ENCODE data around the gene SH3RF2. TPM values are rescaled to one million over a fixed set of nuclear protein-coding genes. Genes with fewer than 3 reads are reported as not detected.

Gene SH3RF2
- total RNA-seq, 2 experiments from 2014 or later: not detected

DNA sequence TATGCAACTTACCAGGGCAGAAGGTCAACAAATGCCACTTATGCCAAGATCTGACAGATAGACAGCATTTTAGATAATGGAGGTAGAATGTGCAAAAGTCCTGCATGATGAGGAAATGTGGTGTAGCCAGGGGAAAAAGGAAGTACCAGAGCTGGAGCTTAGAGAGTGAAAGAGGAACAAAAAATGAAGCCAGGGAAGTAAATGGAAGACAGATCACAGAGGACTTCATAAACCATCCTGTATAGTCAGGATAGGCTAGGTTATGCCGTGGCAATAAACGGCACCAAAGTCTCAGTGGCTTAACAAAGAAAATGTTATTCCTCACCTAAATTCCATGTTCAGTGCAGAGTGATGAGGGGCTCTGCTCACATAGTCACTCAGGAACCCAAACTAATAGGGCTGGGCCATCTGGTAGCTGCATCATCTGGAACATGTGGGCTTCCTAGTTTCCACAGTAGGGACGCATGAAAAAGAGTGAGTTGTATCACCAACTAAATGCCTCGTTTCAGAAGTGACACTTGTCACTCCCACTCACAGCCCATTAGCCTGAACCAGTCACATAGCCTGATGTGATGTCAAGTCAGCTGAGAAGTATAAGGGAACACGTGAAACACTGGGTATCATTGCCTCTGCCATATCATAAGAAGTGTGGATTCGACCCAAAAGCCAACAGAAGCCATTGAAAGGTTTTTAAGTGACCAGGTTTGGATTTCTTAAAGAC is 70.3 kb downstream of the SH3RF2 start:
- CTCF ChIA-PET (ENCODE audit: unreplicated experiment): no interaction called here
- H3K4me3 ChIP-seq (ENCODE audit: low read depth, low read length, poor library complexity, severe bottlenecking): no peak overlapping the region
- BruUV-seq (replicated peaks): no TSS peak
- H3K79me2 ChIP-seq (ENCODE audit: insufficient read depth, low read depth, low read length): no peaks in the 10 kb centered on the region
- no peaks in the 10 kb centered on the region for H4K20me1 ChIP-seq (ENCODE audit: insufficient read depth, low read length)
- TF ChIP-seq, protein P1, sequence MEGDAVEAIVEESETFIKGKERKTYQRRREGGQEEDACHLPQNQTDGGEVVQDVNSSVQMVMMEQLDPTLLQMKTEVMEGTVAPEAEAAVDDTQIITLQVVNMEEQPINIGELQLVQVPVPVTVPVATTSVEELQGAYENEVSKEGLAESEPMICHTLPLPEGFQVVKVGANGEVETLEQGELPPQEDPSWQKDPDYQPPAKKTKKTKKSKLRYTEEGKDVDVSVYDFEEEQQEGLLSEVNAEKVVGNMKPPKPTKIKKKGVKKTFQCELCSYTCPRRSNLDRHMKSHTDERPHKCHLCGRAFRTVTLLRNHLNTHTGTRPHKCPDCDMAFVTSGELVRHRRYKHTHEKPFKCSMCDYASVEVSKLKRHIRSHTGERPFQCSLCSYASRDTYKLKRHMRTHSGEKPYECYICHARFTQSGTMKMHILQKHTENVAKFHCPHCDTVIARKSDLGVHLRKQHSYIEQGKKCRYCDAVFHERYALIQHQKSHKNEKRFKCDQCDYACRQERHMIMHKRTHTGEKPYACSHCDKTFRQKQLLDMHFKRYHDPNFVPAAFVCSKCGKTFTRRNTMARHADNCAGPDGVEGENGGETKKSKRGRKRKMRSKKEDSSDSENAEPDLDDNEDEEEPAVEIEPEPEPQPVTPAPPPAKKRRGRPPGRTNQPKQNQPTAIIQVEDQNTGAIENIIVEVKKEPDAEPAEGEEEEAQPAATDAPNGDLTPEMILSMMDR (conservative IDR thresholded peaks at IDR 0.05; ENCODE audit: low read length): no peak
- no peak overlapping the region for H3K4me2 ChIP-seq (ENCODE audit: low read length)
- DNase-seq (ENCODE audit: low spot score): no peak
- no peaks in the 10 kb centered on the region for H3K36me3 ChIP-seq (ENCODE audit: insufficient read depth, low read length)
- no peak overlapping the region for H3K27ac ChIP-seq (ENCODE audit: low read depth, low read length, poor library complexity, severe bottlenecking)
- intact Hi-C loops (cut with micrococcal nuclease; ENCODE audit: unreplicated experiment): no loop called here
- H3K9me2 ChIP-seq (ENCODE audit: insufficient read depth, low read length): no peaks in the 10 kb centered on the region
- no peak overlapping the region for H2AFZ ChIP-seq (ENCODE audit: low read length)
- H3K9me3 ChIP-seq (ENCODE audit: low read length): no peaks in the 10 kb centered on the region
- no peaks in the 10 kb centered on the region for H3K4me1 ChIP-seq (ENCODE audit: insufficient read depth, low read length, poor library complexity, severe bottlenecking)
- POLR2A ChIA-PET: interaction anchor here (0.5 kb wide), 1 partner anchor 40 kb away, joined by 5 read pairs; no protein-coding TSS in a partner anchor

- CTCF ChIA-PET (ENCODE audit: unreplicated experiment): no interaction called here
- no peak overlapping the region for H2AFZ ChIP-seq (ENCODE audit: low read length)
- no peak for DNase-seq (ENCODE audit: low spot score)
These were observed 70.9 kb downstream of the SH3RF2 start for GRCh38 chr5:146007270-146007669.

GRCh38 chr5:146007989-146008388 is 71.6 kb downstream of the SH3RF2 start:
- Histone ChIP-seq H3K4me3 (ENCODE audit: low read depth, low read length, poor library complexity, severe bottlenecking) (no peak overlapping the region), H4K20me1 (ENCODE audit: insufficient read depth, low read length) (no peaks in the 10 kb centered on the region), H3K9me2 (ENCODE audit: insufficient read depth, low read length) (no peaks in the 10 kb centered on the region), H2AFZ (ENCODE audit: low read length) (no peak overlapping the region), H3K36me3 (ENCODE audit: insufficient read depth, low read length) (no peaks in the 10 kb centered on the region), H3K79me2 (ENCODE audit: insufficient read depth, low read depth, low read length) (no peaks in the 10 kb centered on the region), H3K4me1 (ENCODE audit: insufficient read depth, low read length, poor library complexity, severe bottlenecking) (no peaks in the 10 kb centered on the region), H3K27ac (ENCODE audit: low read depth, low read length, poor library complexity, severe bottlenecking) (no peak overlapping the region), H3K4me2 (ENCODE audit: low read length) (no peak overlapping the region), H3K9me3 (ENCODE audit: low read length) (no peaks in the 10 kb centered on the region)
- no TSS peak for BruUV-seq (replicated peaks)
- ChIA-PET CTCF (ENCODE audit: unreplicated experiment) (no interaction called here), POLR2A (interaction anchor here (0.5 kb wide), 1 partner anchor 223 kb away, joined by 3 read pairs; no protein-coding TSS in a partner anchor)
- no peak for TF ChIP-seq EZH2phosphoT487 (IDR thresholded peaks at IDR 0.05; ENCODE audit: borderline replicate concordance, low read depth, low read length)
- TF ChIP-seq, protein P1 (conservative IDR thresholded peaks at IDR 0.05; ENCODE audit: low read length): no peak
- no peak for DNase-seq (ENCODE audit: low spot score)
- intact Hi-C loops (cut with micrococcal nuclease; ENCODE audit: unreplicated experiment): no loop called here

More at GRCh38 chr5:146007270-146007669, 70.9 kb downstream of the SH3RF2 start:
- no peaks in the 10 kb centered on the region for H3K36me3 ChIP-seq (ENCODE audit: insufficient read depth, low read length)
- H3K4me3 ChIP-seq (ENCODE audit: low read depth, low read length, poor library complexity, severe bottlenecking): no peak overlapping the region
- POLR2A ChIA-PET: no interaction called here
- H3K9me2 ChIP-seq (ENCODE audit: insufficient read depth, low read length): no peaks in the 10 kb centered on the region
- no peaks in the 10 kb centered on the region for H3K4me1 ChIP-seq (ENCODE audit: insufficient read depth, low read length, poor library complexity, severe bottlenecking)
- H3K4me2 ChIP-seq (ENCODE audit: low read length): no peak overlapping the region
- intact Hi-C loops (cut with micrococcal nuclease; ENCODE audit: unreplicated experiment): no loop called here
- H3K9me3 ChIP-seq (ENCODE audit: low read length): no peaks in the 10 kb centered on the region
- H4K20me1 ChIP-seq (ENCODE audit: insufficient read depth, low read length): no peaks in the 10 kb centered on the region
- TF ChIP-seq, protein P1 (conservative IDR thresholded peaks at IDR 0.05; ENCODE audit: low read length): peak; percentile 31; the same call in 1 of the 2 replicates
- TF ChIP-seq EZH2phosphoT487 (IDR thresholded peaks at IDR 0.05; ENCODE audit: borderline replicate concordance, low read depth, low read length): no peak
- H3K79me2 ChIP-seq (ENCODE audit: insufficient read depth, low read depth, low read length): no peaks in the 10 kb centered on the region
- H3K27ac ChIP-seq (ENCODE audit: low read depth, low read length, poor library complexity, severe bottlenecking): no peak overlapping the region
- BruUV-seq (replicated peaks): no TSS peak

All from OCI-LY7 (cell line).